Muscle of leg (tissue), 11 donors: Measurements from ENCODE around the gene VASN. TPM values are rescaled to one million over a fixed set of nuclear protein-coding genes. Genes with fewer than 3 reads are reported as not detected.

ENCODE experiments used
- DNase-seq: peaks from one replicate; pipeline ENCODE4 v3.0.0; 2013
- H3K27ac ChIP-seq: one replicate; pipeline ENCODE4 v1.5.1; 2013; ENCODE audit warnings: mild to moderate bottlenecking, low read length, control low read depth
- H3K27me3 ChIP-seq: one replicate; pipeline ENCODE4 v1.6.1; 2013; ENCODE audit warnings: low read length; ENCODE audit not compliant: control insufficient read depth, insufficient read depth
- H3K36me3 ChIP-seq: one replicate; pipeline ENCODE4 v1.6.1; 2013; ENCODE audit warnings: low read length; ENCODE audit not compliant: control insufficient read depth, insufficient read depth
- H3K4me1 ChIP-seq: one replicate; pipeline ENCODE4 v1.6.1; 2013; ENCODE audit warnings: low read length; ENCODE audit not compliant: control insufficient read depth, insufficient read depth
- H3K4me3 ChIP-seq: one replicate; pipeline ENCODE4 v1.5.1; 2013; ENCODE audit warnings: low read length, control low read depth
- H3K9me3 ChIP-seq: replicated peaks from 2 replicates; pipeline ENCODE4 v1.6.1; 2013; ENCODE audit warnings: low read depth, low read length; ENCODE audit not compliant: control insufficient read depth
- WGBS: methylation state at CpG from one replicate; pipeline ENCODE4 v1.1.5; 2013; ENCODE audit warnings: missing lambda C conversion rate; ENCODE audit not compliant: insufficient coverage; 5-methylcytosine and 5-hydroxymethylcytosine counted together
- polyA plus RNA-seq, 8 donors: library from polyadenylated mRNA; unstranded; fragments of 120-200 nt; gene quantifications; one replicate each; pipeline versions ENCODE4 v1.2.1 to v1.2.3, GENCODE V29; 2013; ENCODE audit warnings: inconsistent platforms in 1 of 8, low replicate concordance in 1 of 8; ENCODE audit not compliant: insufficient read length in 8 of 8, insufficient read depth in 1 of 8
- total RNA-seq: library from RNA; stranded (reverse); fragments of 120-200 nt; gene quantifications from one replicate; pipeline ENCODE4 v1.2.4, GENCODE V29; 2013

VASN gene
- total and polyA plus RNA-seq, 9 donors: 8.6 to 33.5 (median 17.1) TPM

- Histone ChIP-seq H3K4me3 (no peak overlapping the region), H3K27me3 (no peaks in the 10 kb centered on the region), H3K27ac (no peak overlapping the region), H3K9me3 (no peaks in the 10 kb centered on the region), H3K4me1 (peaks cover 9% of the 10 kb centered on the region), H3K36me3 (peaks cover 67% of the 10 kb centered on the region)
- 87% methylated on average over 10 of the region's 12 CpGs for WGBS
- no peak for DNase-seq
These were observed 9.7 kb upstream of the VASN start for GRCh38 chr16:4361944-4362311.

GRCh38 chr16:4362476-4363135, 9.0 kb upstream of the VASN start:
- H3K4me3 ChIP-seq: no peak overlapping the region
- WGBS: 81% methylated on average over 16 of the region's 19 CpGs
- H3K27ac ChIP-seq: no peak overlapping the region
- H3K27me3 ChIP-seq: no peaks in the 10 kb centered on the region
- DNase-seq: no peak
- H3K4me1 ChIP-seq: peaks cover 9% of the 10 kb centered on the region
- H3K9me3 ChIP-seq: no peaks in the 10 kb centered on the region
- peaks cover 65% of the 10 kb centered on the region for H3K36me3 ChIP-seq

DNA sequence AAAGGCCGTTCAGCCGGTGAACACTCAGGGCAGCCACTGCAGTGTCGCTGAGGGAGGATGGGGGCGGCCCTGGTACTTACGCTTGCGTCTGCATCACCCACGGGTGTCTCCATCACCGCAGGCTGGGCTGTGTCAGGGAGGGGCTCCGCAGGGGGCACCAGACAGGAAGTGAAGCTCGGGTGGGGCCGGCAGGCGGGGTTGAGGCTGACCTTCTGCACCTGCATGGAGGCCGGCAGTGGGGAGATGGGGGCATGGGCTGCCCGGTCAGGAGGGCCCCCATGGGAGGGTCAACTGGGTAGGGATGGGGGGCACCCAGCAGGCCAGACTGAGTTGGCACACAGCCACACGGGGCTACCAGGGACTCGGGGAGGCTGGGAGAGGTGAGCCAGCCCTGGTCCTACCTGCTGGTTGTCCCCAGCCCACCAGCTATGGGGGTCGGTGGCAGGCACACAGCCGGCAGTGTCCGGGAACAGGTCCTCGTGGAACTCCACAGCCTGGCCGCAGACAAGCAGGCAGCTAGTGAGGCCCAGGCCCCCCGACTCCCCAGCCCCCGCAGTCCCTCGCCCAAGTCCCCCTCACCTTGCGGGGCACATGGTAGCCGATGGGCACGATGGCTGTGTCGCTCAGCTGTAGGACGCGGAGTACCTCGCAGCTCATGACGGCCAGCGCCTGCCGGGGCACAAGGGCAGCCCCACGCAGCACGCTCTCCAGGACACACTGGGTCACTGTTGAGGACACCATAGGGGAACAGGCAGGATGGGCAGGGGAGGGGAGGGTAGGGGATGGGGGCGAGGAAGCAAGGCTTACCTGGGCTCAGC, 7.2 kb upstream of the VASN start:
- DNase-seq: no peak
- WGBS: 88% methylated on average over 36 of the region's 37 CpGs
- no peak overlapping the region for H3K27ac ChIP-seq
- H3K4me1 ChIP-seq: peaks cover 9% of the 10 kb centered on the region
- H3K27me3 ChIP-seq: no peaks in the 10 kb centered on the region
- no peak overlapping the region for H3K4me3 ChIP-seq
- no peaks in the 10 kb centered on the region for H3K9me3 ChIP-seq
- peaks cover 50% of the 10 kb centered on the region for H3K36me3 ChIP-seq

DNA sequence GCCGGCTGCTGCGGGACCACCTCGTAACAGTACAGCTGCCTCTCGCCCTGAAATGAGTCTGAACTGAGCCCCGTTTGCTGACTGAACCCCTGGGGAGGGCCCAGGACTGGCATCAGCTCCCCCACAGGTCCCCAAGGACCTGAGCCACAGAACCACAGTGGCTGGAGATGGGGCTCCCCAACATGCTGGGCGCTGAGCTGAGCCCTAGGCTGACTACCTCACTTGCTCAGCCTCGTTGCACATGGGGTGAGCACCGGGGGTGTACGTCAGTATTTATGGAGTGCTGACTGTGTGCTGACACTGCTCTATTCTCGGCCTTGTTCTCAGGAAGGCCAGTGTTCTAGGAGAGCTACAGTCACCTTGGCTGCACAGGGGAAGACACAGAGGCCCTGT, 6.6 kb upstream of the VASN start:
- Histone ChIP-seq H3K36me3 (peaks cover 48% of the 10 kb centered on the region), H3K4me1 (peaks cover 12% of the 10 kb centered on the region), H3K27me3 (no peaks in the 10 kb centered on the region), H3K4me3 (no peak overlapping the region), H3K27ac (no peak overlapping the region), H3K9me3 (no peaks in the 10 kb centered on the region)
- no peak for DNase-seq
- 88% methylated on average over 9 of the region's 10 CpGs for WGBS

DNA sequence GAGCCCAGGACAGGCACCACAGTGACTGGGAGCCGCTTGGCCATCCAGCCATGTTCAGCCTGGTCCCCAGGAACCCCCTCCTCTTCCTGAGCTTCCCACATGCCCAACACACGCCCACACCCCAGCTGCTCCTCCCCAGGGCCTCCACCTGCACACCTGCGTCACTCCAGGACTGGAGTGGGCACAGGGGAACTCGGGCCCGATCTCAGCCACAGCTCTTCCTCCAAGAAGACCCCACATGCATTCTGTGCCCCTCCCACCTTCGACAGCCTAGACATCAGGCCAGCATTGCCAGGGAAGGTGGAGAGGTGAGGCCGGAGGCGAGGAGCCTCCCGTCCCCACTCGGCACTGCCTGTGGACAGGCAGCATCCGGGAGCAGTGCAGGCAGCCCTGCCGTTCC, 6.0 kb upstream of the VASN start:
- WGBS: 75% methylated on average over 5 of the region's 12 CpGs
- no peak for DNase-seq
- peaks cover 43% of the 10 kb centered on the region for H3K36me3 ChIP-seq
- H3K27me3 ChIP-seq: no peaks in the 10 kb centered on the region
- H3K4me3 ChIP-seq: no peak overlapping the region
- H3K9me3 ChIP-seq: no peaks in the 10 kb centered on the region
- peaks cover 18% of the 10 kb centered on the region for H3K4me1 ChIP-seq
- no peak overlapping the region for H3K27ac ChIP-seq

DNA sequence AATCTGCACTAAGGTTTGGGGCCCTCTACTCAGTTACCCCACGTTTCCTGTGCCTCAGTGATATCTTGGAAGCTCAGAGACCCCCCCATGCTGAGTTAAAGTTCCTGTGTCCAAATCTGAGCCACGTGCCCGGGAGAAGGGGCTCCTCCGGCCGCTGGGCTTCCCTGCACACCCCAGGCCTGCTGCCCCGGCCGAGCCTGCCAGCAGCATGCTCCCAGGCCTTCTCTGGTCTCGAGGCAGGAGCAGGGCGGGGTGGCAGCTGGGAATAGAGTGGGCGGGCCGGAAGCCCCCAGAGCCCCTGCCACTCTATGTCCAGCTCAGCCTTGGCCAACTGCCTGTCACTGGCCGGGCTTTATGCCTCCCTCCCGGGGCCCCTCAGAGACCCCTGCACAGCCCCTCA, 5.6 kb upstream of the VASN start:
- Histone ChIP-seq H3K4me1 (peaks cover 22% of the 10 kb centered on the region), H3K9me3 (no peaks in the 10 kb centered on the region), H3K4me3 (no peak overlapping the region), H3K27ac (no peak overlapping the region), H3K27me3 (no peaks in the 10 kb centered on the region), H3K36me3 (peaks cover 40% of the 10 kb centered on the region)
- DNase-seq: no peak
- 78% methylated on average over 12 of the region's 13 CpGs for WGBS

DNA sequence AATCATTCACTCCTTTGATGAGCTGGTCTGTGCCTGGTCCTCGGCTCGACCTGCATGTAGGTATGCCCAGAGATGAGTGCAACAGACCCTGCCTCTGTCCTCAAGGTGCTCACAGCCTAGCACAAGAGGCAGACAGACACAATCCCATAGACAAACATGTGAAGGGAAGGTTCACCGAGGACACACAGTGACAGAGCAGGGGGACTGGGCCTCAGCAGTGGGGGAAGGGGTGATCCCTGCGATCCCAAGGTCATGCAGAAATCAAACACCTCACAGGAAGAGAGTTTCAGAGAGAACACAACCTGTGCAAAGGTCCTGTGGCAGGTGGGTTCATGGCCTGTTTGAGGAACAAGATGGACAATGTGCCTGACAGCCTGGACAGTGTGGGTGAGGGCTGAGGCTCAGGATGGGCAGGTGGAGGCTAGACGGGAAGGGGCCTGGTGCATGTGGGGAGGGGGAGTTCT, 4.2 kb upstream of the VASN start:
- Histone ChIP-seq H3K9me3 (no peaks in the 10 kb centered on the region), H3K27ac (no peak overlapping the region), H3K4me3 (no peak overlapping the region), H3K36me3 (peaks cover 26% of the 10 kb centered on the region), H3K4me1 (peaks cover 30% of the 10 kb centered on the region), H3K27me3 (peaks cover 5% of the 10 kb centered on the region)
- 81% methylated on average over 4 of the region's 5 CpGs for WGBS
- DNase-seq: no peak

DNA sequence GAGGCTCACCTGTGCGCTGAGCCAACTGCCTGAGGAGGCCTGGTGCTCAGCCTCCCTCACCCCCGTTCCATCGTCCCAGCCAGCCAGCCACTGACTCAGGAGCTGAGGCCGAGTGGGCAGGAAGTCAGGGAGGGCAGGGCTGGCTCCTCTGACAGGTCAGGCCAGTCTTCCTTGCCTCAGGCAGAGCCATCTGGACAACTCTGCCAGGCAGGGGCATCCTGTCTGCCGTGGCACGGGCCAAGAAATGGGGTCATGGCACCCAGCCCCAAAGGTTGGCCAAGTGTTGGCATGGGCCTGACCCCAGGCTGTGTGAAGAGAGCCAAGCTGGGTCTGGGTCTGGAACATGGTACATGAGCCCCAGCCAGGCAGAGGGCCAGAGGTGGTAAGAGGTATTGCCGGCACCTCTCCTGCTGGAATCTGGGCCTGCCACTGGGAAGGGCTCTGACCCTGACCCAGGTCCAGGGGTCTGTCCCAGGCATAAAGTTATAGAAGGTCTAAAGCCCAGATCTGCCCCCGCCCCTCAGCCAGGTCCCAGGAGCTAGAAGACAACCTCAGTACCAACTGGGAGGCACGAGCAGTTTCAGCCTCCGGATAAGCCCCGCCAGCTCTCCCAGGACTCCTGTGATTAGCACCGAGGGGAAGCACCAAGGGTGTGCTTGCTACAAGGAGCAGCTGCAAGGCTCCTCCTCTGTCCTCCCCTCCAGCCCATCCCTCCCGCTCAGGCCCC, 2.5 kb upstream of the VASN start:
- DNase-seq: no peak
- H3K4me1 ChIP-seq: peaks cover 40% of the 10 kb centered on the region
- H3K27ac ChIP-seq: no peak overlapping the region
- no peaks in the 10 kb centered on the region for H3K9me3 ChIP-seq
- H3K4me3 ChIP-seq: no peak overlapping the region
- H3K27me3 ChIP-seq: peaks cover 5% of the 10 kb centered on the region
- peaks cover 14% of the 10 kb centered on the region for H3K36me3 ChIP-seq
- WGBS: 79% methylated on average over 11 of the region's 13 CpGs

DNA sequence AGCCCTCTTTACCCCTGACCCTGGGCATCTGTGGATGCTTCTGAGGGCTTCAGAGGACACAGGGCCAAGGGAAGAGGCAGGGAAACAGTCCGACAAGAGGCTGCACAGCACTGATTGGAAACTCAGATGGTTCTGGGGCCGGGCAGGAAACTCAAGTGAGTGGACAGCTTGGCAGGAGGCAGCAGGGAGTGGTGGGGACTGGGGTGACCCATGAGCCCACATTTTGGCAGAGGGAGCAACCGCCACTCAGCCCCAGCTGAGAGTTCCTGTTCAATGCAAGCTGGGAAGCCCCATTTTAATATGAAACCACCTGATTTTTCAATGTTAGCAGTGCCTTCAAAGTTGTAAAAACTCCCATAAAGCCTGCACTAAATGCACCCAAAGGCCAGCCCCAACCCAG, 1.5 kb upstream of the VASN start:
- DNase-seq: no peak
- peak overlapping the region; percentile 78 for H3K27ac ChIP-seq
- H3K9me3 ChIP-seq: no peaks in the 10 kb centered on the region
- H3K4me3 ChIP-seq: no peak overlapping the region
- peaks cover 50% of the 10 kb centered on the region for H3K4me1 ChIP-seq
- WGBS: 76% methylated on average over 3 of the region's 3 CpGs
- H3K36me3 ChIP-seq: peaks cover 7% of the 10 kb centered on the region
- peaks cover 5% of the 10 kb centered on the region for H3K27me3 ChIP-seq
